Neutrophil (primary cell): ENCODE data around the gene STMN3.

Experiments
- H3K27ac ChIP-seq: fragments of 200-600 bp; sonication (generic); 2 replicates; pipeline ENCODE4 v1.5.1; 2016; ENCODE audit warnings: mild to moderate bottlenecking, moderate library complexity
- H3K27me3 ChIP-seq: fragments of 200-600 bp; sonication (generic); 2 replicates; pipeline ENCODE4 v1.6.0; 2016; ENCODE audit warnings: mild to moderate bottlenecking
- H3K36me3 ChIP-seq: fragments of 200-600 bp; sonication (generic); 2 replicates; pipeline ENCODE4 v1.5.1; 2017
- H3K4me1 ChIP-seq, 2 experiments: fragments of 200-600 bp in 1 of 2; sonication (generic) in 1 of 2; 1 replicate in 1 of 2; 2 replicates in 1 of 2; pipeline versions ENCODE4 v1.5.1 to v1.6.1; 2013 to 2016; ENCODE audit warnings: low read depth in 1 of 2, low read length in 1 of 2, mild to moderate bottlenecking in 1 of 2, moderate library complexity in 1 of 2; ENCODE audit not compliant: control insufficient read depth in 1 of 2, insufficient read depth in 1 of 2
- H3K4me3 ChIP-seq, 2 experiments: fragments of 200-600 bp in 1 of 2; sonication (generic) in 1 of 2; 1 replicate in 1 of 2; 2 replicates in 1 of 2; pipeline ENCODE4 v1.5.1; 2013 to 2016; ENCODE audit warnings: low read depth in 1 of 2, low read length in 1 of 2, mild to moderate bottlenecking in 1 of 2, moderate library complexity in 1 of 2
- H3K9me3 ChIP-seq: fragments of 200-600 bp; sonication (generic); 2 replicates; pipeline ENCODE4 v1.5.1; 2016
- TF ChIP-seq, protein P1 (sequence below): fragments of 200-600 bp; sonication (generic); IDR thresholded peaks from 2 replicates; pipeline ENCODE4 v1.5.1; 2016; ENCODE audit warnings: antibody characterized with exemption

STMN3 gene

DNA sequence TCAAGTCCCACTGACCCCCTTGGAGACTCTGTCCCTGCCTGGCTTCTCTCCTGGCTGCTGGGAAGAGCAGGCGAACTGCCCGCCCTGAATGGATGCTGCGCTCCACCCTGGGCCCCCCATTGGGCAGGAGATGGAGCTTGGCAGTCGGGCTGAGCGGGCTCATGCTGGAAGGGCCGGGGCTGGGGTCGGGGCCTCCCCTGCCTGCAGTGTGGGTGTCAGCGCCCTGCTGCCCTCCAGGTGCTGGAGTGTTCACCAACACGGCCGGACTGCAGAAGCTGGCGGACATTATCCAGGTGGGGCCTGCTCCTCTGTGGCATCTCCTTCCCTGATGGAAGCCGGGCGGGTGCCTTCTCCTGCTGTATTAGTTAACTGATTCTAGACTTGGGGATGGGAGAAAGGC is 27.2 kb upstream of the STMN3 start:
- Histone ChIP-seq H3K4me3 (no peak overlapping the region), H3K27ac (no peak overlapping the region), H3K27me3 (no peaks in the 10 kb centered on the region), H3K4me1 (no peaks in the 10 kb centered on the region), H3K9me3 (no peaks in the 10 kb centered on the region), H3K36me3 (peaks cover 16% of the 10 kb centered on the region)
- TF ChIP-seq, protein P1, sequence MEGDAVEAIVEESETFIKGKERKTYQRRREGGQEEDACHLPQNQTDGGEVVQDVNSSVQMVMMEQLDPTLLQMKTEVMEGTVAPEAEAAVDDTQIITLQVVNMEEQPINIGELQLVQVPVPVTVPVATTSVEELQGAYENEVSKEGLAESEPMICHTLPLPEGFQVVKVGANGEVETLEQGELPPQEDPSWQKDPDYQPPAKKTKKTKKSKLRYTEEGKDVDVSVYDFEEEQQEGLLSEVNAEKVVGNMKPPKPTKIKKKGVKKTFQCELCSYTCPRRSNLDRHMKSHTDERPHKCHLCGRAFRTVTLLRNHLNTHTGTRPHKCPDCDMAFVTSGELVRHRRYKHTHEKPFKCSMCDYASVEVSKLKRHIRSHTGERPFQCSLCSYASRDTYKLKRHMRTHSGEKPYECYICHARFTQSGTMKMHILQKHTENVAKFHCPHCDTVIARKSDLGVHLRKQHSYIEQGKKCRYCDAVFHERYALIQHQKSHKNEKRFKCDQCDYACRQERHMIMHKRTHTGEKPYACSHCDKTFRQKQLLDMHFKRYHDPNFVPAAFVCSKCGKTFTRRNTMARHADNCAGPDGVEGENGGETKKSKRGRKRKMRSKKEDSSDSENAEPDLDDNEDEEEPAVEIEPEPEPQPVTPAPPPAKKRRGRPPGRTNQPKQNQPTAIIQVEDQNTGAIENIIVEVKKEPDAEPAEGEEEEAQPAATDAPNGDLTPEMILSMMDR: no peak

DNA sequence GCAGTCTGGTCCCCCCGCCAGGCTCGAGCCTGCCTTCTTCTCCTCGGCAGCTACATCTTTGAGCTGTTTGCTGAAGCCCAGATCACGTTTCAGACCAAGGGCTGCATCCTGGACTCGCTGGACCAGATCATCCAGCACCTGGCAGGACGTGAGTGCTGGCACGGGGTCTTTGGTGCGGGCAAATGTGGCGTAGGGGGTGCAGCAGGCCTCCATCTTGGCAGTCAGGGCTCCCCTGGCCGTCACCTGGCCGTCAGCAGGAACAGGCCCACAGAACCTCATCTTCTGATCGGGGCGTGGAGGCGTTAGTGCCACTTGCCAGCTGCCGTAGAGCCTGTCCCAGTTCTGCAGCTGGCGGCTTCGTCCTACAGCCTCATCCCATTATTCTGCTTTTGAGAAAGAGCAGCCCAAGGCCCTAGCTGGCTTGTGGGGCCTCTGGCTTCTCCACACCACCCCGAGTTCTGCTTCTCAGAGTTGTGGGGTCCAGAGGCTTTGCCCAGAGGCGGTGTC is 26.6 kb upstream of the STMN3 start:
- Histone ChIP-seq H3K36me3 (peaks cover 16% of the 10 kb centered on the region), H3K4me1 (no peaks in the 10 kb centered on the region), H3K4me3 (no peak overlapping the region), H3K9me3 (no peaks in the 10 kb centered on the region), H3K27ac (no peak overlapping the region), H3K27me3 (no peaks in the 10 kb centered on the region)
- TF ChIP-seq, protein P1: no peak

DNA sequence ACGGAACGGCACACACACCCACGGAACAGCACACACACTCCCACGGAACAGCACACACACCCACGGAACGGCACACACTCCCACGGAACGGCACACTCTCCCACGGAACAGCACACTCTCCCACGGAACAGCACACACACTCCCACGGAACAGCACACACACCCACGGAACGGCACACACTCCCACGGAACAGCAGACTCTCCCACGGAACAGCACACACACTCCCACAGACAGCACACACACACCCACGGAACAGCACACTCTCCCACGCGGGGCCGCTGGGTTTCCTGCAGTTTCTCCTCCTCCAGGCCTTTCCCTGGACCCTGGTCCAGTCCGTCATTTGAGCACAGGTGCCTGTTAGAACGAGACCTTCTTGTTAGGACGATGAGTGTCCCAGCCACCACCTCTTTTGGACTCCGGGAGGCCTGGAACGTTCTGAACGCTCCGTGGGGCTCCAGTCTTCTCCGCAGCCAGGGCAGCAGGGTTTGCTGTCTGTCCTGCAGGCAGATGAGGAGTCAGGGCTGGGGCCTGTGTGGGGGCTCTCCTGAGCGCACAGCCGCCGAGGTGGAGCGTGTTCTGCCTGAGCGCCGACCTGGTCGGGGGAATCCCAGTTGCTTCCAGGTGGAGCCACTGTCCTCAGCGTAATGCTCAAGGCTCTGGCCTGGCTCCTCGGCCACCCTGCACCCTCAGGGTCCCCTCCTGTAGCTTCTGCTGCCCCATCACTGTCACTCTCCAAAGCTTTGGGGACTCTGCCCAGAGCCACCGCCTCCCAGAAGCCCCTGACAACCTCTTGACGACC is 25.6 kb upstream of the STMN3 start:
- H3K36me3 ChIP-seq: peaks cover 23% of the 10 kb centered on the region
- H3K4me1 ChIP-seq: no peaks in the 10 kb centered on the region
- no peak overlapping the region for H3K4me3 ChIP-seq
- no peaks in the 10 kb centered on the region for H3K9me3 ChIP-seq
- no peak overlapping the region for H3K27ac ChIP-seq
- TF ChIP-seq, protein P1: no peak
- H3K27me3 ChIP-seq: no peaks in the 10 kb centered on the region

DNA sequence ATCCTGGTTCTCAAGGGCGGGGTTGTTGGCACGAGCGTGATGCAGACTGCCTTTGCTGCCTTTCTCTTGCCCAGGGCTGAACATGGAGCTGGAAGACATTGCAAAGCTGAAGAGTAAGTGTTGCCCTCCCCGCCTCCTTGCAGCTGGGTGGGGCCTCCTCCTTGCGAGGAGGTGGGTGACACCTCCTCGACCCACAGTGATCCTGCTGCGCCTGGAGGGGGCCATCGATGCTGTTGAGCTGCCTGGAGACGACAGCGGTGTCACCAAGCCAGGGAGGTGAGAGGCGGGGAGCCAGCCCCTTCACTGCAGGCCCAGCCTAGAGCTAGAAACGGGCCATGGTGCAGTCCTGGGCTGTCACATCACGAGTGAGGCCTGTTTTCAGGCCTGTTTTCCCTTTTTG is 24.8 kb upstream of the STMN3 start:
- Histone ChIP-seq H3K4me1 (no peaks in the 10 kb centered on the region), H3K27me3 (no peaks in the 10 kb centered on the region), H3K9me3 (no peaks in the 10 kb centered on the region), H3K27ac (no peak overlapping the region), H3K36me3 (peaks cover 25% of the 10 kb centered on the region), H3K4me3 (no peak overlapping the region)
- TF ChIP-seq, protein P1: no peak

DNA sequence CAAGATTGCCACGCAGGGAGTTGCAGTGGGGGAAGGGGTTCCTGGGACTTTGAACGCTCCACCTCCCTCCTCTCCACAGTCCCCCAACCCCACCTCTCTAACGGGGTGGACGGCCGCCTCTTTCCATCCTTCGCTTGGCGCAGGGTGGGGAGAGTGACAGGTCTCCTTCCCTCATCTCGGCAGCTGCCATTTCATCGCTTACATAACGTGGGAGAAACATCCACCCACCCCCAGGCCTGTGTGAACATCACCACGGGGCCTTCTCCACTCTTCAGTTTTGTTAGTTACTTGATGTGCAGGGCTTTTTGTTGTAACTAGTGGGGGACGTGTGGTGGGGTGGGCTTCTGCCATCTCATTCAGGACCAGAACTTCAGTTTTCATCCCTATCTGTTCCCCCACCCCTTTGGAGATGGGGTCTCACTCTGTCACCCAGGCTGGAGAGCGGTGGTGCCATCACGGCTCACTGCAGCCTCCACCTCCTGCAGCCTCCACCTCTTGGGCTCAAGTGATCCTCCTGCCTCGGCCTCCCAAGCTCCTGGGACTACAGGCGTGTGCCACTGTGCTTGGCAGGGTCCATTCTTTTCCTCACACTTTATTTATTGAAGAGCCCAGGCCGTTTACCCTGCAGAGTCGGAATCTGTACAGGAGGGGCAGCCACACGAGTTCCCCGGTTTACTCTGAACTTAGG is 22.6 kb upstream of the STMN3 start:
- TF ChIP-seq, protein P1: no peak
- no peak overlapping the region for H3K4me3 ChIP-seq
- H3K27ac ChIP-seq: no peak overlapping the region
- peaks cover 25% of the 10 kb centered on the region for H3K36me3 ChIP-seq
- no peaks in the 10 kb centered on the region for H3K4me1 ChIP-seq
- no peaks in the 10 kb centered on the region for H3K27me3 ChIP-seq
- H3K9me3 ChIP-seq: no peaks in the 10 kb centered on the region
